Fibroblast of villous mesenchyme (primary cell): ENCODE results near the gene TM4SF1. TPM values are rescaled to one million over a fixed set of nuclear protein-coding genes. Genes with fewer than 3 reads are reported as not detected.
"Not testable (repeated sequence)": the region's sequence is repeated elsewhere in the genome, so short reads cannot be mapped to it uniquely, and the experiment has no call there.

Experiments used
- DNase-seq: peaks from one replicate; pipeline ENCODE4 v3.0.0-alpha.2; 2010; ENCODE audit warnings: low read depth
- H3K4me3 ChIP-seq: 2 replicates; pipeline ENCODE4 v1.5.1; 2011; ENCODE audit warnings: low read depth, mild to moderate bottlenecking, low read length
- CTCF ChIP-seq: IDR thresholded peaks from 2 replicates; pipeline ENCODE4 v1.5.1; 2012; ENCODE audit warnings: low read depth, mild to moderate bottlenecking, low read length; ENCODE audit not compliant: insufficient read depth
- total RNA-seq: library from RNA; depleted of rRNA; stranded (reverse); fragments of >200 nt; gene quantifications from 2 replicates; pipeline ENCODE4 v1.2.3, GENCODE V29; 2012

The TM4SF1 gene
- total RNA-seq, 1 donor = 80.3 TPM

GRCh38 chr3:149382518-149382917 lies 5.1 kb upstream of the TM4SF1 start:
- H3K4me3 ChIP-seq = no peak overlapping the region
- no peak for TF ChIP-seq CTCF
- DNase-seq = no peak

- TF ChIP-seq CTCF = no peak
- H3K4me3 ChIP-seq = no peak overlapping the region
- peak; percentile 90 for DNase-seq
Observed at GRCh38 chr3:149382101-149382467, 4.6 kb upstream of the TM4SF1 start.

- H3K4me3 ChIP-seq = no peak overlapping the region
- TF ChIP-seq CTCF = no peak
- no peak for DNase-seq
Observed at GRCh38 chr3:149381173-149382100, 4.0 kb upstream of the TM4SF1 start.

- not testable (repeated sequence) for H3K4me3 ChIP-seq, DNase-seq
Observed at GRCh38 chr3:149380220-149380619, 2.8 kb upstream of the TM4SF1 start.

- no peak overlapping the region for H3K4me3 ChIP-seq
- TF ChIP-seq CTCF = no peak
- no peak for DNase-seq
Observed at GRCh38 chr3:149378478-149379309, 1.2 kb upstream of the TM4SF1 start.

- peak overlapping the region; percentile 77 for H3K4me3 ChIP-seq
- no peak for DNase-seq
- TF ChIP-seq CTCF = no peak
Observed at GRCh38 chr3:149376718-149377407, 586 bp downstream of the TM4SF1 start.
